ENCODE measurements around the gene PTGR3. TPM values are rescaled to one million over a fixed set of nuclear protein-coding genes. Genes with fewer than 3 reads are reported as not detected.

The PTGR3 gene
- total and polyA plus RNA-seq, 2 donors from 2014 or later = 21.1 to 36.8 TPM

DNA sequence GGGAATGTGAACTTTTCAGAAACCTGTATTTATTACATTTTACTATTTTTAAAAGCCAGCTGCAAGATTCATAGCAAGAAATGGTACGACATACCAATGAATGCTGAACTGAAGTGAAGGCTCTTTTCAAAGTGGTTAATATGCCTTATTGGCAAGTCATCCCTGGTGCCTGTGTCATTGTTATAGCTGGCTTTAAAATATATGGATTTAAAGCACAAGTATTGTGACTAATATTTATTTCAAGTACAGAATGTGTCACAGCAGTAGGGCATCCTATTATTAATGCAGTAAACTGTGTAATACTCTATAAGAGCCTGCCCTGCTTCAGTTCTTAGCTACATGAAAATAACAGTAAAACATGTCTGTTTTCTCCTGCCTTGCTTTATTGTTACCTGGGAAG, 12.5 kb upstream of the PTGR3 start:
- H3K4me3 ChIP-seq (ENCODE audit: low read length in 3 of 3) = no peak overlapping the region
- intact Hi-C loops (cut with DNase I) = no loop called here

DNA sequence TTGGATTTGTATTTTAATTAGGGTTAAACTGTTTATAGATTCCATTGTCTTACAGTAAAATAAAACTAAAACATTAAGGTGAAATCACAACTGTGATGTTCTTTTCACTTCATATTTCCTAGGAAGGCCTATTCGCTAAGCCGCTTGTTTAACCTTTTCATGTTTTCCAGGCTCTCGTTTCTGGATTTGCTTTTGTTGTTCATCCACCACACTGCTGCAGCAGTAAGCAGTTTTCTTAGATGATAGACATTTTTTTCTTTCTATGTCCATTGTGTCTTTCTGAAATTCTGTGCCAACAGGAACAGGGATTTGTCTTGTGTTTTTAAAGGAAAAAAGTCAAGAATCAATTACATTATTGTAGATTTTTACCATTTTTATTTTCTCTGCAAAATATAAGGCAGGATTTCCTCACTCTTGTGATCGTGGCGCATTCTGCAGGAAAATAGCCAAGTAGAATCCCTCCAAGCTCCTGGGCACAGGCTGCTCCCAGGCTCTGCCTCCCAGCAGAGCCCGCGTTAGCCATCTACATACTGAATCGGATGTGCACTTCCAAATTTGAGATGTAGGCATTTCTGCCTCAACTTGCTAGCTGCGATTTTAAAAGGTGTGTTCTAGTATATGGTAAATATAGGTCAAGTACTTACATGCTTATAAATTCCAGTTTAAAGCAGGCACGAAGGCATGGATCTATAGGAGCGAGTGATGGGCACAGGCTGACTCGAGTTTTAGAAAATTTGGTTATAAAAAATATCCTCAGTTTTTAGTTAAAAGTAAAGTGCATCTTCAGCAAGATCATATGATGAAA, 11.8 kb upstream of the PTGR3 start:
- Histone ChIP-seq H3K4me3 (ENCODE audit: low read length in 3 of 3) (peak overlapping the region in 1 of 3 donors; percentile 7), H3K4me1 (ENCODE audit: control insufficient read depth in 2 of 3, insufficient read depth in 2 of 3, low read depth in 1 of 3, low read length in 3 of 3) (peaks cover 17 to 46% (median 23%) of the 10 kb centered on the region in 3 donors), H3K27ac (ENCODE audit: low read depth in 2 of 2, low read length in 2 of 2) (peak overlapping the region; percentile 18 to 30), H3K9me3 (ENCODE audit: control insufficient read depth in 2 of 3, insufficient read depth in 1 of 3, low read length in 3 of 3) (no peaks in the 10 kb centered on the region), H3K36me3 (ENCODE audit: control insufficient read depth in 2 of 3, insufficient read depth in 3 of 3, low read length in 3 of 3) (no peaks in the 10 kb centered on the region), H3K9ac (ENCODE audit: low read length in 3 of 3) (no peak overlapping the region), H3K27me3 (ENCODE audit: control insufficient read depth, insufficient read depth, low read length) (no peaks in the 10 kb centered on the region)
- DNase-seq = no peak
- TF ChIP-seq CTCF (IDR thresholded peaks at IDR 0.05; ENCODE audit: borderline replicate concordance, extremely low read depth, insufficient read depth) = no peak
- intact Hi-C loops (cut with DNase I) = no loop called here
- no peak for FAIRE-seq

More for the DNA sequence above, 12.5 kb upstream of the PTGR3 start:
- no peaks in the 10 kb centered on the region for H3K9me3 ChIP-seq (ENCODE audit: control insufficient read depth in 2 of 3, insufficient read depth in 1 of 3, low read length in 3 of 3)
- FAIRE-seq (no peak), DNase-seq (no peak)
- no peak for TF ChIP-seq CTCF (IDR thresholded peaks at IDR 0.05; ENCODE audit: borderline replicate concordance, extremely low read depth, insufficient read depth)
- no peaks in the 10 kb centered on the region for H3K36me3 ChIP-seq (ENCODE audit: control insufficient read depth in 2 of 3, insufficient read depth in 3 of 3, low read length in 3 of 3)
- no peak overlapping the region for H3K9ac ChIP-seq (ENCODE audit: low read length in 3 of 3)
- H3K4me1 ChIP-seq (ENCODE audit: control insufficient read depth in 2 of 3, insufficient read depth in 2 of 3, low read depth in 1 of 3, low read length in 3 of 3) = peaks cover 17 to 49% (median 21%) of the 10 kb centered on the region in 3 donors
- no peak overlapping the region for H3K27ac ChIP-seq (ENCODE audit: low read depth in 2 of 2, low read length in 2 of 2)
- no peaks in the 10 kb centered on the region for H3K27me3 ChIP-seq (ENCODE audit: control insufficient read depth, insufficient read depth, low read length)

- FAIRE-seq = no peak
Observed at GRCh38 chr18:75219745-75220375, 10.9 kb upstream of the PTGR3 start.

More at GRCh38 chr18:75219745-75220375, 10.9 kb upstream of the PTGR3 start:
- Histone ChIP-seq H3K9ac (ENCODE audit: low read length in 3 of 3) (peak overlapping the region in 1 of 3 donors; percentile 24), H3K9me3 (ENCODE audit: control insufficient read depth in 2 of 3, insufficient read depth in 1 of 3, low read length in 3 of 3) (no peaks in the 10 kb centered on the region), H3K27ac (ENCODE audit: low read depth in 2 of 2, low read length in 2 of 2) (peak overlapping the region in 1 of 2 donors; percentile 18), H3K4me1 (ENCODE audit: control insufficient read depth in 2 of 3, insufficient read depth in 2 of 3, low read depth in 1 of 3, low read length in 3 of 3) (peaks cover 17 to 54% (median 24%) of the 10 kb centered on the region in 3 donors), H3K36me3 (ENCODE audit: control insufficient read depth in 2 of 3, insufficient read depth in 3 of 3, low read length in 3 of 3) (no peaks in the 10 kb centered on the region), H3K4me3 (ENCODE audit: low read length in 3 of 3) (peak overlapping the region in 1 of 3 donors; percentile 17), H3K27me3 (ENCODE audit: control insufficient read depth, insufficient read depth, low read length) (no peaks in the 10 kb centered on the region)
- intact Hi-C loops (cut with DNase I) = no loop called here
- no peak for TF ChIP-seq CTCF (IDR thresholded peaks at IDR 0.05; ENCODE audit: borderline replicate concordance, extremely low read depth, insufficient read depth)
- no peak for DNase-seq

All from kidney (tissue), 14 donors.